Smooth muscle cell (in vitro differentiated cells): Measurements from ENCODE around the gene KCNC4. TPM values are rescaled to one million over a fixed set of nuclear protein-coding genes. Genes with fewer than 3 reads are reported as not detected.

Experiments
- DNase-seq: peaks from one replicate; lab custom pipeline; 2025; ENCODE audit not compliant: unreplicated experiment; lab: John Stamatoyannopoulos, UW
- H2AFZ ChIP-seq: fragments of 200-600 bp; sonication (generic); 2 replicates; pipeline ENCODE4 v1.6.0; 2016; ENCODE audit warnings: antibody characterized with exemption, low read depth, mild to moderate bottlenecking
- H3F3A ChIP-seq: fragments of 200-600 bp; sonication (generic); 2 replicates; pipeline ENCODE4 v1.6.0; 2017; ENCODE audit warnings: antibody characterized with exemption, low read depth
- H3K27ac ChIP-seq: fragments of 200-600 bp; sonication (generic); 2 replicates; pipeline ENCODE4 v1.5.1; 2016; ENCODE audit warnings: low read depth, mild to moderate bottlenecking
- H3K27me3 ChIP-seq: fragments of 200-600 bp; sonication (generic); 2 replicates; pipeline ENCODE4 v1.6.1; 2016; ENCODE audit warnings: low read depth, mild to moderate bottlenecking
- H3K36me3 ChIP-seq: fragments of 200-600 bp; sonication (generic); 2 replicates; pipeline ENCODE4 v1.5.1; 2016; ENCODE audit warnings: low read depth
- H3K4me1 ChIP-seq: fragments of 200-600 bp; sonication (generic); 2 replicates; pipeline ENCODE4 v1.5.1; 2016; ENCODE audit warnings: low read depth
- H3K4me2 ChIP-seq: fragments of 200-600 bp; sonication (generic); 2 replicates; pipeline ENCODE4 v1.6.0; 2016; ENCODE audit warnings: mild to moderate bottlenecking
- H3K4me3 ChIP-seq: fragments of 200-600 bp; sonication (generic); 2 replicates; pipeline ENCODE4 v1.5.1; 2016; ENCODE audit warnings: mild to moderate bottlenecking
- H3K79me2 ChIP-seq: fragments of 200-600 bp; sonication (generic); 2 replicates; pipeline ENCODE4 v1.6.0; 2016; ENCODE audit warnings: low read depth, mild to moderate bottlenecking
- H3K9ac ChIP-seq: fragments of 200-600 bp; sonication (generic); 2 replicates; pipeline ENCODE4 v1.6.0; 2016; ENCODE audit warnings: low read depth
- H3K9me3 ChIP-seq: fragments of 200-600 bp; sonication (generic); replicated peaks from 2 replicates; pipeline ENCODE4 v1.5.1; 2016; ENCODE audit warnings: low read depth
- H4K20me1 ChIP-seq: fragments of 200-600 bp; sonication (generic); 2 replicates; pipeline ENCODE4 v1.6.0; 2016; ENCODE audit warnings: low read depth
- CTCF ChIP-seq: fragments of 200-600 bp; sonication (generic); IDR thresholded peaks from 2 replicates; pipeline ENCODE4 v1.5.1; 2017; ENCODE audit warnings: borderline replicate concordance, mild to moderate bottlenecking, antibody characterized with exemption; ENCODE audit not compliant: insufficient read depth, poor library complexity, severe bottlenecking
- WGBS: methylation state at CpG from one replicate; pipeline ENCODE4 v1.1.7; 2016; ENCODE audit warnings: low lambda C conversion rate; 5-methylcytosine and 5-hydroxymethylcytosine counted together
- polyA plus RNA-seq: library from polyadenylated mRNA; unstranded; fragments of >200 nt; fragmentation: Nextera tagmentation; extraction: Ambion mirVana; gene quantifications from 2 replicates; pipeline ENCODE4 v1.2.1, GENCODE V29; 2016
- total RNA-seq: library from RNA; depleted of rRNA; stranded (reverse); fragments of >200 nt; gene quantifications from 2 replicates; pipeline ENCODE4 v1.2.3, GENCODE V29; 2014

KCNC4 gene
- total and polyA plus RNA-seq, 2 experiments from 2014 or later: 2.0 to 6.0 TPM

- Histone ChIP-seq H3K4me1 (peaks cover 16% of the 10 kb centered on the region), H3K4me2 (peak overlapping the region; percentile 70)
- no peak for DNase-seq
Observed at GRCh38 chr1:110173466-110174105, 36.5 kb upstream of the KCNC4 start.

GRCh38 chr1:110174961-110175360 is 35.2 kb upstream of the KCNC4 start:
- TF ChIP-seq CTCF: no peak
- Histone ChIP-seq H3K27me3 (no peaks in the 10 kb centered on the region), H3K4me2 (peak overlapping the region; percentile 50), H3F3A (peaks cover 6% of the 10 kb centered on the region), H3K9ac (no peak overlapping the region), H3K4me3 (no peak overlapping the region), H3K4me1 (peaks cover 16% of the 10 kb centered on the region), H4K20me1 (no peaks in the 10 kb centered on the region), H2AFZ (no peak overlapping the region), H3K79me2 (no peaks in the 10 kb centered on the region), H3K27ac (peak overlapping the region; percentile 62), H3K9me3 (no peaks in the 10 kb centered on the region), H3K36me3 (no peaks in the 10 kb centered on the region)
- 18% methylated on average over 2 of the region's 2 CpGs for WGBS
- DNase-seq: no peak

More at GRCh38 chr1:110173466-110174105, 36.5 kb upstream of the KCNC4 start:
- Histone ChIP-seq H3K9me3 (no peaks in the 10 kb centered on the region), H3K9ac (no peak overlapping the region), H3F3A (peaks cover 6% of the 10 kb centered on the region), H3K27ac (peak overlapping the region; percentile 62), H3K27me3 (no peaks in the 10 kb centered on the region), H4K20me1 (no peaks in the 10 kb centered on the region), H2AFZ (no peak overlapping the region), H3K36me3 (no peaks in the 10 kb centered on the region), H3K79me2 (no peaks in the 10 kb centered on the region), H3K4me3 (no peak overlapping the region)
- WGBS: 33% methylated on average over 15 of the region's 15 CpGs
- peak; percentile 23 for TF ChIP-seq CTCF

GRCh38 chr1:110176299-110176956 is 33.7 kb upstream of the KCNC4 start:
- H3K27me3 ChIP-seq: no peaks in the 10 kb centered on the region
- H3K4me2 ChIP-seq: no peak overlapping the region
- no peaks in the 10 kb centered on the region for H4K20me1 ChIP-seq
- no peak for TF ChIP-seq CTCF
- H3K79me2 ChIP-seq: no peaks in the 10 kb centered on the region
- H2AFZ ChIP-seq: no peak overlapping the region
- no peaks in the 10 kb centered on the region for H3K9me3 ChIP-seq
- H3K4me1 ChIP-seq: peaks cover 16% of the 10 kb centered on the region
- H3F3A ChIP-seq: peaks cover 6% of the 10 kb centered on the region
- no peak overlapping the region for H3K9ac ChIP-seq
- DNase-seq: no peak
- WGBS: 78% methylated on average over 9 of the region's 9 CpGs
- H3K27ac ChIP-seq: no peak overlapping the region
- H3K4me3 ChIP-seq: no peak overlapping the region
- H3K36me3 ChIP-seq: no peaks in the 10 kb centered on the region
